Mesenchymal stem cell (in vitro differentiated cells and primary cell): ENCODE results near the gene CATSPERE.
"Not testable (repeated sequence)": the region's sequence is repeated elsewhere in the genome, so short reads cannot be mapped to it uniquely, and the experiment has no call there.

Source experiments
- DNase-seq: peaks from one replicate; pipeline ENCODE4 v3.0.0-alpha.2; 2013
- H2AFZ ChIP-seq: one replicate; pipeline ENCODE4 v1.6.1; 2013; ENCODE audit warnings: low read depth, mild to moderate bottlenecking, control low read depth, inconsistent platforms, low read length, moderate library complexity
- H2AK5ac ChIP-seq: 2 replicates; pipeline ENCODE4 v1.6.1; 2013; ENCODE audit warnings: low read length, moderate library complexity, mild to moderate bottlenecking, inconsistent platforms; ENCODE audit not compliant: severe bottlenecking
- H2BK120ac ChIP-seq: one replicate; pipeline ENCODE4 v1.6.1; 2013; ENCODE audit warnings: low read depth, mild to moderate bottlenecking, inconsistent platforms, low read length, moderate library complexity
- H2BK12ac ChIP-seq, 2 experiments: one replicate each; pipeline ENCODE4 v1.6.1; 2013; ENCODE audit warnings: inconsistent platforms in 2 of 2, low read length in 2 of 2, mild to moderate bottlenecking in 2 of 2, moderate library complexity in 2 of 2, control low read depth in 1 of 2
- H2BK15ac ChIP-seq: one replicate; pipeline ENCODE4 v1.6.1; 2013; ENCODE audit warnings: mild to moderate bottlenecking, low read depth, inconsistent platforms; ENCODE audit not compliant: poor library complexity, severe bottlenecking
- H2BK5ac ChIP-seq: 2 replicates; pipeline ENCODE4 v1.6.1; 2013; ENCODE audit warnings: low read depth, mild to moderate bottlenecking, low read length, control low read depth, inconsistent platforms; ENCODE audit not compliant: poor library complexity, severe bottlenecking
- H3K14ac ChIP-seq, 2 experiments: one replicate each; pipeline ENCODE4 v1.6.1; 2013; ENCODE audit warnings: inconsistent platforms in 2 of 2, low read length in 2 of 2, control low read depth in 1 of 2, mild to moderate bottlenecking in 1 of 2, moderate library complexity in 1 of 2
- H3K18ac ChIP-seq, 2 experiments: one replicate each; pipeline ENCODE4 v1.6.1; 2013; ENCODE audit warnings: inconsistent platforms in 2 of 2, low read length in 2 of 2, control low read depth in 1 of 2, low read depth in 1 of 2, mild to moderate bottlenecking in 1 of 2
- H3K23ac ChIP-seq, 2 experiments: one replicate each; pipeline ENCODE4 v1.6.1; 2013; ENCODE audit warnings: inconsistent platforms in 2 of 2, low read length in 2 of 2, mild to moderate bottlenecking in 2 of 2, moderate library complexity in 2 of 2, control low read depth in 1 of 2
- H3K27ac ChIP-seq: 2 replicates; pipeline ENCODE4 v1.5.1; 2013; ENCODE audit warnings: mild to moderate bottlenecking, moderate library complexity, low read length, control low read depth, inconsistent platforms; ENCODE audit not compliant: poor library complexity, severe bottlenecking
- H3K27me3 ChIP-seq, 2 experiments: 2 replicates each; pipeline versions ENCODE4 v1.6.1 to v1.7.0; 2013; ENCODE audit warnings: low read length in 2 of 2, mild to moderate bottlenecking in 2 of 2, moderate library complexity in 2 of 2, control low read depth in 1 of 2, inconsistent platforms in 1 of 2; ENCODE audit not compliant: control insufficient read depth in 1 of 2, insufficient read depth in 1 of 2
- H3K36me3 ChIP-seq, 2 experiments: 2 replicates each; pipeline versions ENCODE4 v1.6.1 to v1.7.0; 2013; ENCODE audit warnings: low read length in 2 of 2, control low read depth in 1 of 2, inconsistent platforms in 1 of 2, low read depth in 1 of 2, mild to moderate bottlenecking in 1 of 2; ENCODE audit not compliant: insufficient read depth in 2 of 2, control insufficient read depth in 1 of 2
- H3K4ac ChIP-seq, 2 experiments: one replicate each; pipeline ENCODE4 v1.6.1; 2013; ENCODE audit warnings: inconsistent platforms in 2 of 2, low read length in 2 of 2, mild to moderate bottlenecking in 2 of 2, moderate library complexity in 2 of 2, control low read depth in 1 of 2, low read depth in 1 of 2
- H3K4me1 ChIP-seq: 2 replicates; pipeline ENCODE4 v1.6.1; 2013; ENCODE audit warnings: low read depth, low read length, control low read depth; ENCODE audit not compliant: control insufficient read depth, insufficient read depth
- H3K4me2 ChIP-seq: 2 replicates; pipeline ENCODE4 v1.6.1; 2013; ENCODE audit warnings: low read length, mild to moderate bottlenecking, inconsistent platforms; ENCODE audit not compliant: poor library complexity, severe bottlenecking
- H3K4me3 ChIP-seq, 2 experiments: 2 replicates each; pipeline versions ENCODE4 v1.5.1 to v1.7.0; 2013; ENCODE audit warnings: low read length in 2 of 2, mild to moderate bottlenecking in 2 of 2, control low read depth in 1 of 2, low read depth in 1 of 2; ENCODE audit not compliant: insufficient read depth in 1 of 2
- H3K79me1 ChIP-seq: replicated peaks from 2 replicates; pipeline ENCODE4 v1.6.1; 2013; ENCODE audit warnings: mild to moderate bottlenecking, control low read depth, low read length, inconsistent platforms; ENCODE audit not compliant: poor library complexity, severe bottlenecking
- H3K9ac ChIP-seq: 2 replicates; pipeline ENCODE4 v1.7.0; 2013; ENCODE audit warnings: mild to moderate bottlenecking, low read length, moderate library complexity
- H3K9me3 ChIP-seq: 2 replicates; pipeline ENCODE4 v1.7.0; 2013; ENCODE audit warnings: mild to moderate bottlenecking, low read length; ENCODE audit not compliant: control insufficient read depth
- H4K8ac ChIP-seq: one replicate; pipeline ENCODE4 v1.6.1; 2013; ENCODE audit warnings: inconsistent platforms, mild to moderate bottlenecking, low read length, moderate library complexity
- H4K91ac ChIP-seq: one replicate; pipeline ENCODE4 v1.6.1; 2013; ENCODE audit warnings: mild to moderate bottlenecking, low read length, inconsistent platforms
- WGBS: methylation state at CpG from one replicate; pipeline ENCODE4 v1.1.7; 2013; ENCODE audit warnings: mixed read lengths; 5-methylcytosine and 5-hydroxymethylcytosine counted together

CATSPERE gene

GRCh38 chr1:244460197-244460596, 876 bp upstream of the CATSPERE start:
- Histone ChIP-seq H3K4ac (no peak overlapping the region), H3K79me1 (peaks cover 4% of the 10 kb centered on the region), H3K18ac (no peak overlapping the region), H3K14ac (no peak overlapping the region), H2BK12ac (no peak overlapping the region), H3K4me3 (no peak overlapping the region), H4K8ac (no peak overlapping the region), H2BK5ac (no peak overlapping the region), H4K91ac (no peak overlapping the region), H3K4me1 (peaks cover 5% of the 10 kb centered on the region), H2AK5ac (no peak overlapping the region), H3K9me3 (no peaks in the 10 kb centered on the region), H2BK15ac (no peak overlapping the region), H3K4me2 (no peak overlapping the region), H2AFZ (no peak overlapping the region), H3K27me3 (no peaks in the 10 kb centered on the region), H3K9ac (peak overlapping the region; percentile 94), H3K23ac (no peak overlapping the region), H2BK120ac (no peak overlapping the region), H3K27ac (no peak overlapping the region), H3K36me3 (peaks cover 7 to 8% of the 10 kb centered on the region in 2 experiments)
- DNase-seq, result no peak
- WGBS, result 98% methylated on average over 3 of the region's 4 CpGs

- Histone ChIP-seq H3K36me3 (no peaks in the 10 kb centered on the region), H2BK15ac (no peak overlapping the region), H3K4me3 (no peak overlapping the region), H3K79me1 (no peaks in the 10 kb centered on the region), H3K4me2 (no peak overlapping the region), H2BK5ac (no peak overlapping the region), H2BK12ac (no peak overlapping the region), H3K9me3 (peaks cover 4% of the 10 kb centered on the region), H3K4me1 (no peaks in the 10 kb centered on the region), H3K4ac (no peak overlapping the region), H2AFZ (no peak overlapping the region), H3K14ac (no peak overlapping the region), H2BK120ac (no peak overlapping the region), H3K27me3 (no peaks in the 10 kb centered on the region), H3K9ac (no peak overlapping the region), H4K8ac (no peak overlapping the region), H3K27ac (no peak overlapping the region), H2AK5ac (no peak overlapping the region), H3K23ac (no peak overlapping the region), H3K18ac (no peak overlapping the region), H4K91ac (no peak overlapping the region)
- WGBS, result no CpG with 5 or more reads among the region's 2 CpGs
- DNase-seq, result no peak
These were observed 5.7 kb downstream of the CATSPERE start for GRCh38 chr1:244466724-244467123.

- Histone ChIP-seq H3K4me2 (no peak overlapping the region), H2BK120ac (no peak overlapping the region), H3K23ac (no peak overlapping the region), H3K9ac (no peak overlapping the region), H3K4me3 (no peak overlapping the region), H2AK5ac (no peak overlapping the region), H3K27me3 (no peaks in the 10 kb centered on the region), H3K14ac (no peak overlapping the region), H2BK12ac (no peak overlapping the region), H3K27ac (no peak overlapping the region), H3K4ac (no peak overlapping the region), H3K9me3 (no peaks in the 10 kb centered on the region), H3K18ac (no peak overlapping the region), H2AFZ (no peak overlapping the region), H2BK15ac (no peak overlapping the region), H3K36me3 (no peaks in the 10 kb centered on the region), H2BK5ac (no peak overlapping the region), H3K79me1 (no peaks in the 10 kb centered on the region), H3K4me1 (no peaks in the 10 kb centered on the region), H4K91ac (no peak overlapping the region), H4K8ac (no peak overlapping the region)
- WGBS, result 94% methylated on average over 5 of the region's 6 CpGs
- no peak for DNase-seq
These were observed 12.1 kb downstream of the CATSPERE start for GRCh38 chr1:244473059-244473605.

- H2BK15ac ChIP-seq, H3K23ac ChIP-seq, H3K4me3 ChIP-seq, H2AFZ ChIP-seq, H3K9me3 ChIP-seq, H3K4ac ChIP-seq, H4K91ac ChIP-seq, H2BK12ac ChIP-seq, H3K18ac ChIP-seq, H3K9ac ChIP-seq, H3K4me2 ChIP-seq, H3K79me1 ChIP-seq, H3K27me3 ChIP-seq, DNase-seq, H4K8ac ChIP-seq, H3K4me1 ChIP-seq, H2BK5ac ChIP-seq, H3K27ac ChIP-seq, H2BK120ac ChIP-seq, H2AK5ac ChIP-seq, H3K14ac ChIP-seq: not testable (repeated sequence)
- H3K36me3 ChIP-seq, result peaks cover 7 to 18% of the 10 kb centered on the region in 2 experiments
- 61% methylated on average over 3 of the region's 3 CpGs for WGBS
These were observed 23.9 kb downstream of the CATSPERE start for GRCh38 chr1:244484971-244485370.
